HG02938 (cell line): ENCODE results near the gene MED12.

ENCODE experiments used
- ATAC-seq: cut with Tn5 transposase; IDR thresholded peaks from one replicate; pipeline ENCODE4 v1.9.1; 2021; ENCODE audit warnings: mild to moderate bottlenecking, moderate library complexity; ENCODE audit not compliant: unreplicated experiment

The MED12 gene

DNA sequence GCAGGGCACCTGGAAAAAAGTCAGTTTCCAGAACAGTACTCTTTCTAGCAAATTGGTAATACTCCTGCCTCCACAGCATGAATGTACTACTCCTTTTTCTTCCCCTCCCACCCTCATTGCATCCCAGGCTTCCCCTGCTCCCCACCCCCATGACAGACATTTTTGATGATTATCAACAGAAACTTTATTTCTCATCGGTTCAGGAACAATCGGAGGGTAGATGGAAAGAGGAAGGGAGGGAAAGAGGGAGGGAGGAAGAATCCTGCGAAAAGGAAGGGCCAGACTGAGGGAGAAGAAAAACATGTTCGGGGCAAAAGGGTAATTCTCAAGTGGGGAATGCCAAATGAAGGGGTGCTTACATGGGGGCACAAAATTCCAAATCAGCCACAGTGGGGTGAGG is 11.2 kb upstream of the MED12 start:
- no peak for ATAC-seq

GRCh38 chrX:71107762-71108360 is 10.5 kb upstream of the MED12 start:
- no peak for ATAC-seq

DNA sequence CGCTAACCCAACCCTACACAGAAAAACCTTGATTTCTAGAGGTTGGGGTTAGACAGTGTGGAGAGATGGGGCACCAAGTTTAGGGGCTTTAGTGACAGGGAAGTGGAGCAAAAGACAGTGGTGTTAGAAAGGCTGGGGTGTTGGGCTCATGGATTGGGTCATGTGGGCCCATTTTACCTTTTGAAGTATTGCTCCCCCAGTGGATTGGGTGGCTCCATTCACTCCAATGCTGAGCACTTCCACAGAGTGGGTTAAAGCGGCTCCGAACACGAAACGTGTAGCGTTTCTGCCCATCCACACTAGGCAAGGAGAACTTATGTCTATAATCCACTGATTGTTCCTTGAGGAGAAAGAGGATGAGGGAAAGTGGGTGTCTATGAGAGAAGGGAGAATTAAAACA is 9.3 kb upstream of the MED12 start:
- ATAC-seq, result no peak

DNA sequence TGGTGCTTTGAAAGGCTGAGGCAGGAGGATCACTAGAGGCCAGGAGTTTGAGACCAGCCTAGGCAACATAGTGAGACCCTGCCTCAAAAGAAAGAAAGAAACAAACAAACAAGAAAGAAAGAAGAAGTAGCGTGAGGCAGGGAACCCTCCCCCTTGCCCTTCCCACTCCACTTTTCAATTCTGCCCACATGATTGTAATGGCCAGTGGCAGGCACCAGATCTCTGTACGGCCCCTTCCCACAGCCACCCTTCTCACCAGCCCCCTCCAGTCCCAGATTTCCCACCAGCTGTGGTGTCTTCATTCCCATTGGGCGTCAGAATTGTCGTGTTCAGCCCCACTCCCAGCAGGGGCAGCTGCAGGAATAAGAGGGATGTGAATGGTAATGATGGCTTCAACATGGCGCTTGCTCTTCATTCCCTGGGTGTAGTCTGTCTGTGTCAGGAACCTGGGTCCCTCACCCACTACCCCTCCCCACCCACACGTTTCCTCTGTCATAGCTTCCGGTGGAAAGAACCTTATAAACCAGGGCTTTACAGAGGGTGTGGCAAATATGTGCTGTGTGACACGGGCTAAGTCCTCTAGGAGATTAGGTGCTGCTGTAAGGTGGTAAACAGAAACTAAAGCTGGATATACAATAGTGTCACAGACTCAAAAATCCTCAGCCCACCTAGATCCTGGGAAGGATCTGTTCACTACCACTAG is 7.1 kb upstream of the MED12 start, which contains the start of gene IL2RG:
Gene IL2RG, minus strand, starts transcription at position 437 of the 703 bp plus-strand sequence. Its CDS starts 38 bp downstream, at position 399.
- peak; percentile 86 for ATAC-seq

- peak; percentile 20 for ATAC-seq
Observed at GRCh38 chrX:71111921-71112431, 6.4 kb upstream of the MED12 start.

DNA sequence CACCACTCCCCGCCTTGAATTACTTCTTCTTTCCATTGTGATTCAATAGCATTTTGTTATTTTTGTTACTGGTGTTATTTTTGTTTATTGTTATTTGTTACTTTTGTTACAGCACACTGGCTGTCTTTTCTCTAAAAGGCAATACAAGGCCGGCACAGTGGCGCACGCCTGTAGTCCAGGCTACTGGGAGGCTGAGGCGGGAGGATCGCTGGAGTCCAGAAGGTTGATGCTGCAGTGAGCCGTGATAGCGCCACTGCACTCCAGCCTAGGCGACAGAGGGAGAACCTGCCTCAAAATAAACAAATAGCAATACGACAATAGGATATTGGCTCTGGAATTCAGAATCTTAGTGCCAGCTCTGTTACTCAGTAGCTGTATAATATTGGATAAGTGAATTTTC is 1.0 kb upstream of the MED12 start:
- ATAC-seq, result no peak

DNA sequence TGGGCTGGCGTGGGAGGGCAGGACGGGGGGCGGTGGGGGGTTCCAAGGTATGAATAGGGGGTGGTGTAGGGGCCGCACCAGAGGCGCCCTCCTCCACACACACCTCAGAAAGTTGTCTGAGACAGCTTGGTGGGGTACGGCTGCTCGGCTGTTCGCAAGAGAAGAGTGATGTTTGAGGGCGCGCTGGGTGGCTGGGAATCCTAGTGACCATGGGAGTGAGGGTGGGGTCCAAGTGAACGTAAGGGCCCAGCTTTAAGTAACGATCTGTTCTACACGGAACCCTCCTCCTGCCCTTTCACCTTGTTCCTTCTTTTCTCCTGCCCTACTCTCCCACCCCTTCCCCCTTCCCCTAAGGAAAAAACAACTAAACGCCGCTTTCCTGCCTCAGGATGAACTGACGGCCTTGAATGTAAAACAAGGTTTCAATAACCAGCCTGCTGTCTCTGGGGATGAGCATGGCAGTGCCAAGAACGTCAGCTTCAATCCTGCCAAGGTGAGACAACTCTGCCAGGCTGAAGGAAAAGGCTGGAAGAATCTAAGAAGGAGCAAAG is 664 bp downstream of the MED12 start:
- no peak for ATAC-seq

DNA sequence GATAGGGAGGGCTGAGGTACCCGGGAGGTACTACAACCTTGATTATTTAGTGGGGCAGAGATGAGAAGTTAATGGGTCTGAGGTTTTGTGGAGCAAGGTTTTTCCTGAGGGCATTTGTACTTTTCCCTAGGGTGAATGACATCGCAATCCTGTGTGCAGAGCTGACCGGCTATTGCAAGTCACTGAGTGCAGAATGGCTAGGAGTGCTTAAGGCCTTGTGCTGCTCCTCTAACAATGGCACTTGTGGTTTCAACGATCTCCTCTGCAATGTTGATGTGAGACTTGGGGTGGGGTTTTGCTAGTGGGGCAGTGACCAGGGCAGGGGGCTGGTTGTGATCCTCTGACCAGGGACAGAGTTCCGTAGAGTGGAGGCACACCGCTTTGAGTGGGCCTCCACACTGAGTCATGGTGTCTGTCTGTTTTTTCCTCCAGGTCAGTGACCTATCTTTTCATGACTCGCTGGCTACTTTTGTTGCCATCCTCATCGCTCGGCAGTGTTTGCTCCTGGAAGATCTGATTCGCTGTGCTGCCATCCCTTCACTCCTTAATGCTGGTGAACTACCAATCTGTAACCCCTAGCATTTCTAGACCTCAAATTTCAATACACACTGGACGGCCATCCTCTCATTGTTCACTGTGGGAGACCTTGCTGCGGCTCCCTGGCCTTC is 9.9 kb downstream of the MED12 start:
- no peak for ATAC-seq

- ATAC-seq, result no peak
Observed at GRCh38 chrX:71128915-71129765, 10.7 kb downstream of the MED12 start.

GRCh38 chrX:71131510-71131909 is 13.1 kb downstream of the MED12 start:
- no peak for ATAC-seq

GRCh38 chrX:71140440-71140839 is 22.0 kb downstream of the MED12 start:
- no peak for ATAC-seq

DNA sequence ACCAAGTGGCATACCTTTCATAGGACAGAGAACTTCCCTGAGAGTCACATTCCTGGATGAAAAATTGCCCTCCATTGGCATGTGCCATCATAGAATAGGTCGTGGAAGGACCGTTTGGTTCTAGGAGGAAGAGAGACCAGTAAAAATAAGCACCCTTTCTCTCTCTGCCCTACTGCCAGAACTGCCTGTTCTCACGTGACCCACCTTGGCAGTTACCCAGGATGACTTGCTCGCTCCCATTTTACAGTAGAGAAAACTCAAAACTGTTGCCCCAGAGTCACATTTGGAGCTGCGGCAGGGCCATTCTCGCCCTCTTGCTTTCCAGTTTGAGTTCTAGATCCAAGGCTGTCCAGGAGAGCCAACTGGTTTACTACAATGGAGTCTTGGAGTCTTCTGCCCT is 25.1 kb downstream of the MED12 start:
- no peak for ATAC-seq

DNA sequence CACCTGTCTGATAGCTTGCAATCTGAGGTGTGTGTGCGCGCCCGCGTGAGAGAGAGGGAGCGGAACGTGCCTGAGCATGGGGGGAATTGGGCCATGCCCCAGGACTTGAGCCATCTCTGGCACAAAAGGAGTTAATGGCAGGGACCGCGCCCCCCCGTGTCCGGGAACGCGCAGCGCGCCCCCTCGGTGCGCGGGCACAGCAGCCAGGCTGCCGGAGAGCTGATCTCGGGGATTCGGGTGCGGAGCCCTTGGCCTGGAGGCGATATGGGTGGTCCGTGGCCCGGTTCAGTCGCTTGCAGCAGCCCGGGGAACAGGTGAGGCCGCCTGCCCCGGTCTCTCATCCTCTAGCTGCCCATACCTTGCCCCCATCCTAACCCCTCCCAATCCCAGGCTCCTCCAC is 26.3 kb downstream of the MED12 start, which contains the start of gene NLGN3:
Gene NLGN3, plus strand, starts transcription at position 191 of the 400 bp plus-strand sequence. CDS start 2,909 bp downstream, outside the sequence.
- no peak for ATAC-seq

DNA sequence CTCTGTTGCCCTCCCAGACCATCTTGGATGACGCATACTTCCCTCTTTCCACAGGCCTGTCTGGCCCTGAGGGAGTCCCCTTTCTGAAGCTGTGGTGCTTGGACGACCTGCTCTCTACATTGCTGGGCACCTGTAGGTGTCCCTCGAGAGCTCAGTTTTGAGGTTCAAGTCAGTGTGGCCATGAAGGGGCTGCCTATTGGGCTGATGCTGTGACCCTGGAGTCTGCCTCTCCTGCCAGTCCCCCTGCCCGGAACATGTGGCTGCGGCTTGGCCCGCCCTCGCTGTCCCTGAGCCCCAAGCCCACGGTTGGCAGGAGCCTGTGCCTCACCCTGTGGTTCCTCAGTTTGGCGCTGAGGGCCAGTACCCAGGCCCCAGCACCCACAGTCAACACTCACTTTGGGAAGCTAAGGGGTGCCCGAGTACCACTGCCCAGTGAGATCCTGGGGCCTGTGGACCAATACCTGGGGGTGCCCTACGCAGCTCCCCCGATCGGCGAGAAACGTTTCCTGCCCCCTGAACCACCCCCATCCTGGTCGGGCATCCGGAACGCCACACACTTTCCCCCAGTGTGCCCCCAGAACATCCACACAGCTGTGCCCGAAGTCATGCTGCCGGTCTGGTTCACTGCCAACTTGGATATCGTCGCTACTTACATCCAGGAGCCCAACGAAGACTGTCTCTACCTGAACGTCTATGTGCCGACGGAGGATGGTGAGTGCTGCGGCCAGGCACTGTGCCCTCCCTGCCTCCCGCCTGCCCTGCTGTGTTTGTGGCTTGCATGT is 29.3 kb downstream of the MED12 start:
- ATAC-seq, result no peak

DNA sequence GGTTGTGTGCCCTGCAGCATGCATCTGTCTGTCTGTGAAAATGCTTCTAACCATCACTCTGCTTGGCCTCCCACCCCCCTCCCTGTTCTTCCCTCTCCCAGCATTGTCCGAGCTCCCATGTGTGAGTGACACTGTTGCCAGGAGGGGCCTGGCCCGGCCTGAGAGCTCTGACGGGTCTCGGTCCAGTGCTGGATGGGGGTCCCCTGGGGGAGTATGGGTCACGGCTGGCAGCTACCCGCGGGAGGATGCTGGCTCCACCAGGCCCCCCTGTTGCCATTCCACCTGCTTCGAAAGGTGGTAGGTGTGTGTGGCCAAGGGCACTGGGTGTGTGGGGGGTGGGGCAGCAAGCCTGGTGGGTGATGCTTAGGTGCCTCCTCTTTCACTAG is 29.9 kb downstream of the MED12 start:
- no peak for ATAC-seq

DNA sequence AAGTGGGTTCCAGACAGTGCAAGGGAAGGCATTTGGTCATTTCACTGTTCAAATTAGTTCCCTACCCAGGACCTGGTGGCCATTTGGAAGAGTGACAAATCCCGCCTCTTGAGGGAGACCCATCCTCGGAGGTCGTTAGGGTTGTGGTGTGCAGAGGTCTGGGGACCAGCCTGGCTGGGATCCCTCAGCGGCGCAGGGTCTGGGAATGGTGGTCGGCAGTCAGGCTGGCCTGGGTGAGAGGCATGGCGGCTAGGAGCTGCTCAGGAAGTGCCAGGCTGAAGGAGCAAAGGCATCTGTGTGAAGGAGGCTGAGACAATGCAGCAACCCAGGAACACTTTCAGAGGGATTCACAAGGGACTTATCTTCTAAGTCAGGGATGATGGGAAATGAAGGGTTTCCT is 33.0 kb downstream of the MED12 start:
- ATAC-seq, result no peak

GRCh38 chrX:71154196-71154595 is 35.8 kb downstream of the MED12 start:
- no peak for ATAC-seq

DNA sequence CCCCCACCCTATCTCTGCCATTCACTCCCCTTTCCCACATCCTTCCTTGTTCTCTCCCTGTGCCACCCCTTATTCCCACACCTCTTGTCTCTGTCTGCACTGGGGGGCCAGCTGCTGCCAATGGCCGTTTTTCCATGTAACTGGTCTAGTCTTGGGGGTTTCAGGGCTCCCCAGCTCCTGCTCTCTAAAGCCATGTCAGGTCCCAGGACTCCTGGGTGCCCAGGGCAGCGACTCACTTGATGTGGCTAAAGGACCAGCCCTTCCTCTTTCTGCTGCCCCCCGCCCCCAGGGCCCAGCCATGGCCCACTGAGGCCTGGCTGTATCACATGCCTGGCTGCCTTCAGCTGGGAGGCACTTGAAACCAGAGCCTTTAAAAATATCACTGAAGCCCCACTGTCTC is 36.2 kb downstream of the MED12 start:
- ATAC-seq, result no peak

DNA sequence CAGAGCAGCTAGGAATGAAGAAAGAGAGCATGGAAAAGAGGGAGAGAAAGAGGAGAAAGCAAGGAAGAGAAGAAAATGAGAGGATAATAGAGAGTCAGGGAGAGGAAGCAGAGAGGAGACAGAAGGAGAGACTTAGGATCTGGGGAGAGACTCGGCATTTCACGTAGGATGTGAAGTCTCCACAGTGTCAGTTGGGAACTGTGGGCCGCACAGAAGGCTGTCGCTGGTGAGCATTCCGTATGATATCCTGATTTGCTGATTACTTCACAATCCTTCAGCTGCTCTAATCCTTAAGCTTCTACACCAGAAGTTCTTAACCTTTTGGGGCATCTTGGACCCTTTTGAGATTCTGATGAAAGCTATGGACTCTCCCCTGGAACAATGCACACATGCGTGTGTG is 40.2 kb downstream of the MED12 start:
- no peak for ATAC-seq

DNA sequence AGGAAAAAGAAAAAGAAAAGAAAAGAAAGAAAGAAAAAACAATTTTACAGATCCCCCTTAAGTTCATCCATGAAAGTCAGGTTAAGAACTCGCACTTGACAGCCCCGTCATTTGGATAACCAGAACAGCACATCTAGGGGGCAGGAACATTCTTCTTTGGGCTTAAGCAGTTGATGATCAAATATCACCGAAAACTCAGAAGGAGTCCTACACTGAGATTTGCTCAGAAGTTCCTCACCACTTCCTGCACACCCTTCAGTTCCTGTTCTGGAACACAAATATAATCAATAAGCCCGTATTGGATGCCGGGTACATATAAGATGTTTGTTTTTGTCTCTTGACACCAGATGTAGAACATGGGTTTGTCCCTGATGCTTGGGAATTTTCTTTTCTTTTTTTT is 40.9 kb downstream of the MED12 start:
- ATAC-seq, result no peak
